ENCODE data around the gene SERINC2. TPM values are rescaled to one million over a fixed set of nuclear protein-coding genes. Genes with fewer than 3 reads are reported as not detected.

Gene SERINC2
- total RNA-seq, 1 donor from 2014 or later = 30.4 TPM

DNA sequence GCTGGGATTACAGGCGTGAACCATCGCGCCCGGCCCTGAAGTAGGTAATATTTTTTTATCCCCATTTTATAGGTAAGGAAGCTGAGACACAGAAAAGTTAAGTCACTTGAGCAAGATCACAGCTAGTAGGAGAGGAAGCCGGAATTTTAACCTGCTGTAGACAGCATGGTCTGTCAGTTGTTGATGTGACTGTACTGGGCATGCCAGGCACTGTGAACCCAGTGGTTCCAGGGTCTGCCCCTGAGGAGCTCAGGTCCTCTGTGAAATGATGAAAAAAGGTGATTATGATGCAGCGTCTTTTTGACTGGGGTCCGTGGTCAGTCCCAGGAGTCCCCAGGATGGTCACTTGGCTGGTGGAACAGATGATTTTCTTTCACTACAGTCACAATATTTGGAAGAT, 23.4 kb upstream of the SERINC2 start:
- no peaks in the 10 kb centered on the region for H3K9me3 ChIP-seq (ENCODE audit: insufficient read depth, low read depth, low read length)
- H3K4me3 ChIP-seq (ENCODE audit: insufficient read depth, low read depth, low read length) = no peak overlapping the region
- no peak overlapping the region for H3K4me2 ChIP-seq (ENCODE audit: low read length)
- no peaks in the 10 kb centered on the region for H3K4me1 Mint-ChIP-seq (ENCODE audit: low read depth, unreplicated experiment)
- H3K36me3 ChIP-seq (ENCODE audit: insufficient read depth, low read length) = no peaks in the 10 kb centered on the region
- no peak overlapping the region for H3K9ac ChIP-seq (ENCODE audit: low read length)
- peaks cover 3% of the 10 kb centered on the region for H3K36me3 Mint-ChIP-seq (ENCODE audit: low read depth, unreplicated experiment)
- H3K27ac Mint-ChIP-seq (ENCODE audit: unreplicated experiment) = no peak overlapping the region
- FAIRE-seq = no peak
- no peaks in the 10 kb centered on the region for H3K27me3 ChIP-seq (ENCODE audit: insufficient read depth, low read length)
- no peak for DNase-seq (ENCODE audit: low read depth)
- no peaks in the 10 kb centered on the region for H3K79me2 ChIP-seq (ENCODE audit: insufficient read depth, low read length)
- peaks cover 7% of the 10 kb centered on the region for H3K27me3 Mint-ChIP-seq (ENCODE audit: low read depth, unreplicated experiment)
- no peak overlapping the region for H2AFZ ChIP-seq (ENCODE audit: low read depth, low read length)
- H4K20me1 ChIP-seq (ENCODE audit: insufficient read depth, low read length) = no peaks in the 10 kb centered on the region
- TF ChIP-seq EZH2 (IDR thresholded peaks at IDR 0.05; ENCODE audit: insufficient read depth, low read length) = no peak
- TF ChIP-seq, protein P1, sequence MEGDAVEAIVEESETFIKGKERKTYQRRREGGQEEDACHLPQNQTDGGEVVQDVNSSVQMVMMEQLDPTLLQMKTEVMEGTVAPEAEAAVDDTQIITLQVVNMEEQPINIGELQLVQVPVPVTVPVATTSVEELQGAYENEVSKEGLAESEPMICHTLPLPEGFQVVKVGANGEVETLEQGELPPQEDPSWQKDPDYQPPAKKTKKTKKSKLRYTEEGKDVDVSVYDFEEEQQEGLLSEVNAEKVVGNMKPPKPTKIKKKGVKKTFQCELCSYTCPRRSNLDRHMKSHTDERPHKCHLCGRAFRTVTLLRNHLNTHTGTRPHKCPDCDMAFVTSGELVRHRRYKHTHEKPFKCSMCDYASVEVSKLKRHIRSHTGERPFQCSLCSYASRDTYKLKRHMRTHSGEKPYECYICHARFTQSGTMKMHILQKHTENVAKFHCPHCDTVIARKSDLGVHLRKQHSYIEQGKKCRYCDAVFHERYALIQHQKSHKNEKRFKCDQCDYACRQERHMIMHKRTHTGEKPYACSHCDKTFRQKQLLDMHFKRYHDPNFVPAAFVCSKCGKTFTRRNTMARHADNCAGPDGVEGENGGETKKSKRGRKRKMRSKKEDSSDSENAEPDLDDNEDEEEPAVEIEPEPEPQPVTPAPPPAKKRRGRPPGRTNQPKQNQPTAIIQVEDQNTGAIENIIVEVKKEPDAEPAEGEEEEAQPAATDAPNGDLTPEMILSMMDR (IDR thresholded peaks at IDR 0.05; ENCODE audit: insufficient read depth, low read depth, low read length) = no peak
- peaks cover 12% of the 10 kb centered on the region for H3K9me3 Mint-ChIP-seq (ENCODE audit: unreplicated experiment)
- H3K4me1 ChIP-seq (ENCODE audit: insufficient read depth, low read length) = peaks cover 4% of the 10 kb centered on the region
- H3K27ac ChIP-seq (ENCODE audit: low read depth, low read length) = no peak overlapping the region
- H3K4me3 Mint-ChIP-seq (ENCODE audit: unreplicated experiment) = no peak overlapping the region

DNA sequence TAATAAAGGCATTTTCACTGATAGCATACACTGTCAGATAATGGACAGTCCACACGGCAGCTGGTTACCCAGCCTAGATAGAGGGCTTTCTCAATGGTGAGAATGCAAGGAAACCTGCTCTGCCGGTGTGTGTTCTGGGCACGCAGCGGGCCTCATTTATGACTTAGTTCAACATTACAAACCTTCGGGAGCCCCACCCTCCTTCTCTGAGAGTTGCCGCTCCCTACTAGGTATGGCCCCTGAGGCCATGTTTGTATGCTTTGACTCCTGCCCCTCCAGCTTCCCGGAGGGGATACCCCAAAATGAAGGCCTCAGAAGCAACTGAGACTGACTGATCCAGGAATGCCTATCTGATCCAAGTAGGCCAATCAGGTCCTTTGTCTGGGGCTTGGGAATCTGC, 22.9 kb upstream of the SERINC2 start:
- no peaks in the 10 kb centered on the region for H3K9me3 ChIP-seq (ENCODE audit: insufficient read depth, low read depth, low read length)
- H3K9ac ChIP-seq (ENCODE audit: low read length) = no peak overlapping the region
- H3K4me2 ChIP-seq (ENCODE audit: low read length) = no peak overlapping the region
- Mint-ChIP-seq H3K36me3 (ENCODE audit: low read depth, unreplicated experiment) (peaks cover 3% of the 10 kb centered on the region), H3K9me3 (ENCODE audit: unreplicated experiment) (peaks cover 12% of the 10 kb centered on the region), H3K27ac (ENCODE audit: unreplicated experiment) (no peak overlapping the region), H3K4me1 (ENCODE audit: low read depth, unreplicated experiment) (no peaks in the 10 kb centered on the region), H3K27me3 (ENCODE audit: low read depth, unreplicated experiment) (peaks cover 7% of the 10 kb centered on the region), H3K4me3 (ENCODE audit: unreplicated experiment) (no peak overlapping the region)
- no peaks in the 10 kb centered on the region for H3K36me3 ChIP-seq (ENCODE audit: insufficient read depth, low read length)
- no peak overlapping the region for H3K27ac ChIP-seq (ENCODE audit: low read depth, low read length)
- no peaks in the 10 kb centered on the region for H4K20me1 ChIP-seq (ENCODE audit: insufficient read depth, low read length)
- no peak overlapping the region for H3K4me3 ChIP-seq (ENCODE audit: insufficient read depth, low read depth, low read length)
- FAIRE-seq (no peak), DNase-seq (ENCODE audit: low read depth) (no peak)
- H3K27me3 ChIP-seq (ENCODE audit: insufficient read depth, low read length) = no peaks in the 10 kb centered on the region
- H3K79me2 ChIP-seq (ENCODE audit: insufficient read depth, low read length) = no peaks in the 10 kb centered on the region
- peaks cover 8% of the 10 kb centered on the region for H3K4me1 ChIP-seq (ENCODE audit: insufficient read depth, low read length)
- no peak for TF ChIP-seq EZH2 (IDR thresholded peaks at IDR 0.05; ENCODE audit: insufficient read depth, low read length)
- TF ChIP-seq, protein P1 (IDR thresholded peaks at IDR 0.05; ENCODE audit: insufficient read depth, low read depth, low read length) = no peak
- no peak overlapping the region for H2AFZ ChIP-seq (ENCODE audit: low read depth, low read length)

DNA sequence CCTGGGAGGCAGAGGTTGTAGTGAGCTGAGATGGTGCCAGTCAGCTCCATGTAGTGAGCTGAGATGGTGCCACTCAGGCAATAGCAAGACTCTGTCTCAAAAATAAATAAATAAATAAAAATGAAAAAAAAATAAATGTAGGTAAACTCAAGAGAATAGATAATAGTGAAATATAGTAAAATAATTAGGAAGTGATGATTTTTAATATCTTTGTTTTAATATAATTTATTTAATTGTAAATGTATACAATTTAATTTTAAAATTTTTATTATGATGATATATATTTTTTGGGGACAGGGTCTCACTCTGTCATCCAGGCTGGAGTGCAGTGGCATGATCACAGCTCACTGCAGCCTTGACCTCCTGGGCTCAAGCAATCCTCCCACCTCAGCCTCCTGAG, 19.6 kb upstream of the SERINC2 start:
- no peak overlapping the region for H3K27ac Mint-ChIP-seq (ENCODE audit: unreplicated experiment)
- no peaks in the 10 kb centered on the region for H3K36me3 Mint-ChIP-seq (ENCODE audit: low read depth, unreplicated experiment)
- no peak overlapping the region for H3K4me3 ChIP-seq (ENCODE audit: insufficient read depth, low read depth, low read length)
- H3K4me1 Mint-ChIP-seq (ENCODE audit: low read depth, unreplicated experiment) = peaks cover 10% of the 10 kb centered on the region
- no peaks in the 10 kb centered on the region for H4K20me1 ChIP-seq (ENCODE audit: insufficient read depth, low read length)
- H3K9me3 Mint-ChIP-seq (ENCODE audit: unreplicated experiment) = peaks cover 2% of the 10 kb centered on the region
- H3K9ac ChIP-seq (ENCODE audit: low read length) = no peak overlapping the region
- H3K4me1 ChIP-seq (ENCODE audit: insufficient read depth, low read length) = peaks cover 24% of the 10 kb centered on the region
- H3K27me3 Mint-ChIP-seq (ENCODE audit: low read depth, unreplicated experiment) = peaks cover 14% of the 10 kb centered on the region
- H3K36me3 ChIP-seq (ENCODE audit: insufficient read depth, low read length) = no peaks in the 10 kb centered on the region
- H3K9me3 ChIP-seq (ENCODE audit: insufficient read depth, low read depth, low read length) = no peaks in the 10 kb centered on the region
- DNase-seq (ENCODE audit: low read depth) (no peak), FAIRE-seq (no peak)
- no peak overlapping the region for H3K4me3 Mint-ChIP-seq (ENCODE audit: unreplicated experiment)
- H3K4me2 ChIP-seq (ENCODE audit: low read length) = no peak overlapping the region
- H3K27me3 ChIP-seq (ENCODE audit: insufficient read depth, low read length) = no peaks in the 10 kb centered on the region
- no peak overlapping the region for H2AFZ ChIP-seq (ENCODE audit: low read depth, low read length)
- TF ChIP-seq EZH2 (IDR thresholded peaks at IDR 0.05; ENCODE audit: insufficient read depth, low read length) = no peak
- TF ChIP-seq, protein P1 (IDR thresholded peaks at IDR 0.05; ENCODE audit: insufficient read depth, low read depth, low read length) = no peak
- H3K27ac ChIP-seq (ENCODE audit: low read depth, low read length) = no peak overlapping the region
- H3K79me2 ChIP-seq (ENCODE audit: insufficient read depth, low read length) = no peaks in the 10 kb centered on the region

All from astrocyte (in vitro differentiated cells and primary cell).